GM19023 (cell line): Measurements from ENCODE around the gene GUCY1A2.

Experiments used
- ATAC-seq: cut with Tn5 transposase; IDR thresholded peaks from one replicate; pipeline ENCODE4 v1.9.1; 2021; ENCODE audit warnings: mild to moderate bottlenecking, moderate library complexity; ENCODE audit not compliant: unreplicated experiment

GUCY1A2 gene

GRCh38 chr11:106998916-106999188, 19.4 kb downstream of the GUCY1A2 start:
- no peak for ATAC-seq

DNA sequence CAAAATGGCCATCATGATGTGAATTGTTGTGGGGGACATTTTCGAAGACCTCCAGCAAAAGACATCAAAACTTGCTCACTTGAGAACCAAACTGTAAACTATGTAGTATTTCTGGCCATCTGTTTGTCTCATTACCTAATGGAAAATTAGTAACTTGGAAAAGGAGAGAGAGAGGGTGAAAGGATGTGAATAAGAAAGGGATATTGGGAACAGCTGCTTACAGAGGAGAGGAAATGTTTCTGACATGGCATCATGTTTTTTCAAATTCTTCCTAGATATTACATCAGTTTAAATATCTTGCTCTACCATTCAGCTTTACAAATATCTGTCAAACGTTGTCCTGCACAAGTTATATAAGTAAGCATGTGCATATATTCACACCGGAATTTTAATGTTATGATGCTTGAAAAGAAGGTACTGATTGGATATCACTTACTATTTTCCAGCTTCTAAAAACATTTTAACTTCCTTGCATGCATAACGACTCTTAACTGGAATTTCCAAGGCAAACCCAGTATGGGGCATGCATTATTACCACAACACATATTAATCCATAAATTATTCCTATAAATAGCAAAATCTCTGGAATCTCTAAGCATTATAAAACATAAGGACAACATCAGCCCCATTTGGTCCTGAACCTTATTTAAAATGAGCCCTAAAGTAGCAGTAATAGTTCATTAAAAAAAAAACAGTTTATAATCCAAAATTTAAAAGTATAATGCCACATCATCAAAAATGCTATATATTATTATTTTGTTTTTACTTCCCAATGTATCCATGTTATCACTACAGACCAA, 20.0 kb downstream of the GUCY1A2 start:
- ATAC-seq: no peak

- ATAC-seq: no peak
Observed at GRCh38 chr11:106997227-106997626, 21.0 kb downstream of the GUCY1A2 start.

- ATAC-seq: no peak
Observed at GRCh38 chr11:106996691-106997090, 21.6 kb downstream of the GUCY1A2 start.

GRCh38 chr11:106990331-106990730, 27.9 kb downstream of the GUCY1A2 start:
- ATAC-seq: no peak

GRCh38 chr11:106989078-106989455, 29.2 kb downstream of the GUCY1A2 start:
- no peak for ATAC-seq

GRCh38 chr11:106988151-106989077, 29.9 kb downstream of the GUCY1A2 start:
- ATAC-seq: no peak

DNA sequence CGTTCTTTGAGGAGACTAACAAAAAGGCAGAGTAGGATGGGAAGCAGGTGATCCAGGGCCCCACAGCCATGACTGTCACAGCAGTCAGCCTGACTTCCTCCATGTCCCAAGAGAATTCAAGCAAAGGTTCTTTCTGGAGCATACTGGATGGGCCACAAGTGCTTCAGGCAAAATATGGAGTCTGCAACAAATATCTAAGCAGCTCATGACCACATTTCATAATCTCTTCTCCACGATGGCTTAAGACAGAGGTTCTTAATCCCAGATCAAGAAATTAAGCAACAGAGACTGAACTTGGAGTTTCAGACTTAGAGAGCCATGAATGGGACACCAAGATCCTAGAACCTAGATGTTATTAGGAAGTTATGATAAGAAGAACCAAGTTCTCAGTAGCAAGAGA, 31.6 kb downstream of the GUCY1A2 start:
- ATAC-seq: no peak

- no peak for ATAC-seq
Observed at GRCh38 chr11:106986261-106986660, 32.0 kb downstream of the GUCY1A2 start.

DNA sequence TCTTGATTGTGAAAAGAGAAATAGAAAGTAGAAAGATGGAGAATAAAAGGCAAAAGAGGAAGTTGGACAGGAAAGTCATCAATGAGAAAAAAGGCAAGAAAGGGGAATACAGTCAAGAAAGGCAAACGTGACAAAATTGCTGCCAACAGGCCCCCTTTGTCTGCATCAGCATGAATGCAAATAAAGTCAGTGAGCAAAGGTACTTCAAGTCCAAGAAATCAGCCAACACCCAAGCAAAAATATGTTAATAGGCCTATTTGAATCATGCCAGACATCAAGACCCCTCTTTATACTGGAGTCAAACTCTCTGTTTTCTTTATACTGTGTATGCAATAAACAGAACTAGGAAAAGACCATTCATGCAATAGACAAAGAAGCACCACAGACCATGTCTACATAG, 34.3 kb downstream of the GUCY1A2 start:
- ATAC-seq: no peak

DNA sequence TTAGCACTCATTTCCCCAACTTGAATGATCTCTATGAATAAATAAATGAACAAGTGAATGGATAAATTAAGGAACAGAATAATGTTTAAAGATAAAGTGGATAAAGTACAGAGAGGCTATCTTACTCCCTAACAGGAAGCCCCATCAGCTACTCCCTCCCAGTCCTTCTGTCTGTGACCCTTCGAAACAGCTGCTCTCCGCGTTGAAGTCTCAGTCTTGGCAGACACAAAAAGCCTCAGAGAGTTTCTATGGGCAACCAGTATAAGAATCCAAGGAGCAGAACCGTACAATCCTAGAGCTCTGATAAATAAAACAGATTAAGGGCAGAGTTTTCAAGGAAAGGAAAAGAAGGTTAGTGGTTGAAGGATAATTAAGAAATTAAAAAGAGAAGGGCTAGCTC, 35.0 kb downstream of the GUCY1A2 start:
- ATAC-seq: no peak

DNA sequence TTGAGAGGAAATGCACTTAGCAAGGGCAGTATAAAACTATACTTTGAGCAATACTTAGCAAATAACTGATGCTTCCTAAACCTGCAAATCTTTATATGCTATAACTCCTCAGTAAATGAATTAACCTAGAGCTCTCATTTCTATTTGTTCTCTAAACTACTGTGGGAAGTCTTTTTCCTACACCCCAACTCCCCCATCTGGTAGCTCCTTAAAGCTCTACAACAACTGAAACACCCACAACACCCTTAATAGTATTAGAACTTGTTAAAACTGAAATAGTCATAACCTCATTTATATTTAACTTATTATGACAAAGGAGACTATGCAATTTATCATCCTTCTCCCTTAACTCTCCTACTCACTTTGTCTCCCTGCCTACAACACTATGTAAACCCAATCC, 43.4 kb downstream of the GUCY1A2 start:
- no peak for ATAC-seq

DNA sequence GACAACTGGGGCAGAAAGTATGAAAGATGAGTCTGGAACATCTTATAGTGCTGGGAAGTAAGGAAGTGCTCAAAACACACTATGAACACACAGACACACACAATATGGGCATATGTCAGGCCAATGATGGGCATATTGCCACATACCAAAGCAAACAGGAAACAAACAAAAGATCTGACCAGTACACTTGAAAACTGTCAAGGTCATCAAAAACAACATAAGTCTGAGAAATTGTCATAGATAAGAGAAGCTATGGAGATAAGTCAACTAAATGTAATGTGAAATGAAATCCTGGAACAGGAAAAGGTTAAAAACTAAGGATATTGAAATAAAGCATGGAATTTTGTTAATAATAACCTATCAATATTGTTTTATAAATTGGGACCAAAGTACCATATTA, 46.4 kb downstream of the GUCY1A2 start:
- ATAC-seq: no peak

DNA sequence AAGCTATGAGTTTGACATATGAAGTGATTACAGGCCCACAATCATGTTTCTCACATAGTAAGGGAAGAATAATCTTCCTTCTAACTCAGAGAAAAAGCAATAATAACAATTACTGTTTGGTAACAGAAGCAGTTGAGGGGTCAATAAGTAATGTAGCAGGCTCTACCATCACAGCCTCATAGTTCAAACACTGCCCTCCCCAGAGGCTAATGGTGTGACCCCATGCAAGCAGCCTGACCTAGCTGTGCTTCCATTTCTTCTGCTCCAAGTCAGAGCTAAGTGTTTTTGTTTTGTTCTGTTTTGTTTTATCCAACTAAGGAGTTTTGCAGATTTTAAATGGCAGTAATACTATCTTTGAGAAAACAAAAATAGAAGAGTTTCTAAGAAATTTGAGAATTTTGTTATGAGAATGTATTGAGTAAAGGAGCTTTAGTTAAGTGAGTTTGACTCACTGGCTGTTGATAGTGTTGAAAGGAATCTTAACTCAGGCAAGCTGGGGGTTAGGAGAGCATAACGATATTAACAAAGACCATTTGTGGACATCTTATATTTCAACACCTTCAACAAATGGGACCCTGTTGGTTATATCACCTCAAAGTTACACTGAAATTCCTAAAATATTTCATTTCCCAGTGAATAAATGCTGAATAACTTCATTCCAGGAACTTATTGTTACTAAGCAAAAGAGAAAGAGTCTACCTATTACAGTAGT, 48.5 kb downstream of the GUCY1A2 start:
- ATAC-seq: no peak

DNA sequence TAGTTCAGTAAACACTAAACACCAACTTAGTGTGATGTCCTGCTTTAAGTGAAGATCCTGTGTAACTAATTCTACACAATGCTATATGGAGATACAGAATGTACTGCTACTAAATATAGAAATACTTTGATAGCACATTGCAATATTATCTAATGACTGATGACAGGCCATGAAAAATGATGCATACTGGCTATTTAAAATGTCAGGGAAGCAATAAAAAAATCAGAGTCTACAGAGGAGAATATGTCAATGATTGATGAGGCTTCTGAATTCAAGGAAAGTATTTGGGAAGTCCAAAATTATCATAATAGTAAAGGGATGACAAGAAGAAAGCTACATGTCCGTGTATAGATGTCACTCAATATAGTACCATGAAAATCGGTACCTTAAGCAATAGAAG, 55.3 kb downstream of the GUCY1A2 start:
- no peak for ATAC-seq

DNA sequence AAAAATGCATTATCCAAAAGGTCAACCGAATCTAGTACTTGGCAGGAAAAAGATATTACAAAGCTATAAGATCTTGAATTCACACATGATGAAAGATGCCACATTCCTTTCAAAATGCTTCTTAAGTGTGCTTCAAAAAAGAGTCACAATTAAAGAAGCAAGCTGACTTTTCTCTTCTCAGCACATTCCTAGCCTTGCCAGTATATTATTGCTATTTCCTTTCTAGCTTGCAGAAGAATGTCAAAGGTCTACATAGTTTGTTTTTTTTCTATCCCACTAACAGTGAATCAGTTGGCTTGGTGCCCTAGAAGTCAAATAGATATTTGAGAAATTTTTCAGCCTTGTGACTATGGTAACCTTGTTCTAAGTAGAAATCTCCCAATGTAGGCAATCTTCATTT, 56.8 kb downstream of the GUCY1A2 start:
- ATAC-seq: no peak

GRCh38 chr11:106961048-106961447, 57.2 kb downstream of the GUCY1A2 start:
- no peak for ATAC-seq

- no peak for ATAC-seq
Observed at GRCh38 chr11:106959800-106960199, 58.5 kb downstream of the GUCY1A2 start.

GRCh38 chr11:106959386-106959785, 58.9 kb downstream of the GUCY1A2 start:
- no peak for ATAC-seq

GRCh38 chr11:106958517-106959248, 59.6 kb downstream of the GUCY1A2 start:
- ATAC-seq: no peak

- ATAC-seq: no peak
Observed at GRCh38 chr11:106957030-106957482, 61.2 kb downstream of the GUCY1A2 start.
